ENCODE data around the gene FYCO1. TPM values are rescaled to one million over a fixed set of nuclear protein-coding genes. Genes with fewer than 3 reads are reported as not detected.

Gene FYCO1
- total and polyA plus RNA-seq, 9 of the 15 experiments (the other 6 are each of a cell fraction or from before 2014, with no cell fraction given) = 2.1 to 13.8 (median 7.4) TPM

- Histone ChIP-seq H3K79me2 (ENCODE audit: control insufficient read depth, insufficient read depth, low read length) (no peaks in the 10 kb centered on the region), H4K20me1 (replicated peaks; ENCODE audit: control insufficient read depth, insufficient read depth, low read length) (no peaks in the 10 kb centered on the region), H3K27ac (ENCODE audit: extremely low read depth, low read depth, low read length) (no peak overlapping the region), H3K36me3 (ENCODE audit: control insufficient read depth, insufficient read depth, low read length) (peaks cover 96% of the 10 kb centered on the region), H3K9me3 (replicated peaks; ENCODE audit: control insufficient read depth, insufficient read depth, low read depth, low read length) (no peaks in the 10 kb centered on the region), H2AFZ (ENCODE audit: low read depth, low read length) (no peak overlapping the region), H3K9ac (ENCODE audit: insufficient read depth in 1 of 2, low read depth in 2 of 2, low read length in 2 of 2) (no peak overlapping the region; a peak in 1 of 4 replicates), H3K4me3 (no peak overlapping the region), H3K27me3 (ENCODE audit: control insufficient read depth in 2 of 2, insufficient read depth in 2 of 2, low read length in 2 of 2) (no peaks in the 10 kb centered on the region), H3K4me2 (ENCODE audit: insufficient read depth, low read length) (no peak overlapping the region), H3K4me1 (replicated peaks in 1 of 2; ENCODE audit: control insufficient read depth in 2 of 2, insufficient read depth in 2 of 2, low read length in 2 of 2) (no peaks in the 10 kb centered on the region; a peak in 1 of 5 replicates), H3K9me1 (ENCODE audit: control insufficient read depth, insufficient read depth, low read length) (no peaks in the 10 kb centered on the region)
- TSS peak; percentile 31 for BruUV-seq (replicated peaks)
- WGBS (ENCODE audit: insufficient coverage, low coverage, missing lambda C conversion rate) = 94% methylated on average over 9 of the region's 9 CpGs
- in situ Hi-C loops (cut with MboI) = no loop called here
- ATAC-seq (no peak), DNase-seq (ENCODE audit: extremely low read depth in 1 of 4, low spot score in 3 of 4) (no peak), FAIRE-seq (no peak)
- POLR2A ChIA-PET = interaction anchor here (0.8 to 2.1 kb wide), 5 partner anchors 8 to 39 kb away, joined by 3 to 6 read pairs (median 4); no protein-coding TSS in a partner anchor
- CTCF ChIA-PET (ENCODE audit: low intra/inter-chr PET ratio) = no interaction called here
- TF ChIP-seq ZNF277 (CRISPR knock-in tag; IDR thresholded peaks at IDR 0.05; ENCODE audit: borderline replicate concordance) = no peak
- intact Hi-C loops (cut with micrococcal nuclease) = no loop called here
Measured at GRCh38 chr3:45968149-45968548, 27.5 kb downstream of the FYCO1 start.

GRCh38 chr3:45967724-45968123 lies 27.9 kb downstream of the FYCO1 start:
- H3K4me3 ChIP-seq = no peak overlapping the region
- ChIA-PET CTCF (ENCODE audit: low intra/inter-chr PET ratio) (no interaction called here), POLR2A (interaction anchor here (0.6 to 2.1 kb wide), 6 partner anchors 9 to 226 kb away, joined by 3 to 6 read pairs (median 4); no protein-coding TSS in a partner anchor)
- DNase-seq (ENCODE audit: extremely low read depth in 1 of 4, low spot score in 3 of 4) (no peak), ATAC-seq (no peak), FAIRE-seq (no peak)
- no peak overlapping the region for H3K27ac ChIP-seq (ENCODE audit: extremely low read depth, low read depth, low read length)
- H3K4me2 ChIP-seq (ENCODE audit: insufficient read depth, low read length) = no peak overlapping the region
- no peaks in the 10 kb centered on the region; a peak in 1 of 5 replicates for H3K4me1 ChIP-seq (replicated peaks in 1 of 2; ENCODE audit: control insufficient read depth in 2 of 2, insufficient read depth in 2 of 2, low read length in 2 of 2)
- H3K9me1 ChIP-seq (ENCODE audit: control insufficient read depth, insufficient read depth, low read length) = no peaks in the 10 kb centered on the region
- in situ Hi-C loops (cut with MboI) = no loop called here
- H2AFZ ChIP-seq (ENCODE audit: low read depth, low read length) = no peak overlapping the region
- WGBS (ENCODE audit: insufficient coverage, low coverage, missing lambda C conversion rate) = 88% methylated on average over 8 of the region's 8 CpGs
- no peak for TF ChIP-seq TCFL5 (CRISPR knock-in tag; conservative IDR thresholded peaks at IDR 0.05)
- TF ChIP-seq PHF21A (IDR thresholded peaks at IDR 0.05; ENCODE audit: borderline replicate concordance, low read depth) = no peak
- TF ChIP-seq CBFA2T3 (IDR thresholded peaks at IDR 0.05) = no peak
- no peak for TF ChIP-seq ZNF717 (CRISPR knock-in tag; IDR thresholded peaks at IDR 0.05)
- TF ChIP-seq GABPB1 (CRISPR knock-in tag; IDR thresholded peaks at IDR 0.05) = no peak
- TF ChIP-seq CCAR2 (IDR thresholded peaks at IDR 0.05; ENCODE audit: low read depth, low read length) = no peak
- no peak for TF ChIP-seq STAT5A (IDR thresholded peaks at IDR 0.05; ENCODE audit: borderline replicate concordance, low read length)
- no peak for TF ChIP-seq GTF2E2 (tag; IDR thresholded peaks at IDR 0.05)
- no peak for TF ChIP-seq POLR2A (conservative IDR thresholded peaks at IDR 0.05)
- no peak for TF ChIP-seq ZNF512 (tag; IDR thresholded peaks at IDR 0.05)
- no peaks in the 10 kb centered on the region for H3K9me3 ChIP-seq (replicated peaks; ENCODE audit: control insufficient read depth, insufficient read depth, low read depth, low read length)
- H3K27me3 ChIP-seq (ENCODE audit: control insufficient read depth in 2 of 2, insufficient read depth in 2 of 2, low read length in 2 of 2) = no peaks in the 10 kb centered on the region
- no peak overlapping the region for H3K9ac ChIP-seq (ENCODE audit: insufficient read depth in 1 of 2, low read depth in 2 of 2, low read length in 2 of 2)
- H4K20me1 ChIP-seq (replicated peaks; ENCODE audit: control insufficient read depth, insufficient read depth, low read length) = no peaks in the 10 kb centered on the region
- H3K79me2 ChIP-seq (ENCODE audit: control insufficient read depth, insufficient read depth, low read length) = no peaks in the 10 kb centered on the region
- peaks cover 96% of the 10 kb centered on the region for H3K36me3 ChIP-seq (ENCODE audit: control insufficient read depth, insufficient read depth, low read length)
- intact Hi-C loops (cut with micrococcal nuclease) = no loop called here
- BruUV-seq (replicated peaks) = no TSS peak

Data from K562 (cell line).